ENCODE results near the gene CAP1. TPM values are rescaled to one million over a fixed set of nuclear protein-coding genes. Genes with fewer than 3 reads are reported as not detected.

CAP1 gene
- total and polyA plus RNA-seq, 2 of the 4 experiments (the other 2 are of a cell fraction): 434 to 756 TPM

DNA sequence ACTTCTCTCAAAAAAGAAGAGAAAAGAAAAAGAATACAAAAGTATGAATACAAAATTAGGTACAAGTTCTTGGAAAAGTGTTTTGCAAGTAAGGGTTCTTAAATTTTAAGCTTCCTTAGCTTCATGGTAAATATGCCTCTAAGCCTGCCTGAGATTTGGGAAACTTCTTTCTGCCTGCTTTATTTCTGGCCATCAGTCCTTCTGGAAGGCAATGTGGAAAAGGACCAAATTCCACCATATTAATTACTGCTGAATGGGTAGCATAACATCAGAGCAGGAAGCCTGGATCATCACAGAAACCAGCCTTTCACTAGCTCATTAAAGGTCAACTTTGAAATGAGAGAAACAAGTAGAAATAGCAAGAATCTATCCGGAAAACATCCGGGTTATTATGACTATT lies 39.1 kb upstream of the CAP1 start:
- no peak overlapping the region for H3K27ac ChIP-seq (ENCODE audit: insufficient read depth, low read length)
- no peak overlapping the region for H2BK120ac ChIP-seq (ENCODE audit: low read depth, low read length)
- no peak overlapping the region for H3K56ac ChIP-seq (ENCODE audit: extremely low read depth, insufficient read depth, low read length)
- no peaks in the 10 kb centered on the region for H3K36me3 ChIP-seq (ENCODE audit: control insufficient read depth, insufficient read depth, low read length)
- H3K18ac ChIP-seq (ENCODE audit: low read depth, low read length): no peak overlapping the region
- H4K8ac ChIP-seq (ENCODE audit: low read depth in 2 of 2, low read length in 2 of 2): no peak overlapping the region
- H4K5ac ChIP-seq (ENCODE audit: low read depth, low read length): no peak overlapping the region
- H3K79me1 ChIP-seq (ENCODE audit: low read depth in 1 of 2, low read length in 2 of 2): no peaks in the 10 kb centered on the region
- H2BK5ac ChIP-seq (ENCODE audit: low read depth, low read length, poor library complexity, severe bottlenecking): no peak overlapping the region
- H4K20me1 ChIP-seq (ENCODE audit: insufficient read depth, low read length): no peaks in the 10 kb centered on the region
- H2BK15ac ChIP-seq (ENCODE audit: low read depth, low read length): no peak overlapping the region
- ChIA-PET CTCF (interaction anchor here (0.6 kb wide), 1 partner anchor 182 kb away, joined by 4 read pairs; no protein-coding TSS in a partner anchor), POLR2A (ENCODE audit: unreplicated experiment) (no interaction called here)
- no peak overlapping the region for H3K14ac ChIP-seq (replicated peaks; ENCODE audit: low read depth, low read length)
- H2AK9ac ChIP-seq (replicated peaks; ENCODE audit: low read depth, low read length, poor library complexity): no peak overlapping the region
- no peak overlapping the region for H2AFZ ChIP-seq (replicated peaks; ENCODE audit: low read length, poor library complexity)
- no peak overlapping the region for H3K9ac ChIP-seq (ENCODE audit: low read depth, low read length)
- TF ChIP-seq, protein P1, sequence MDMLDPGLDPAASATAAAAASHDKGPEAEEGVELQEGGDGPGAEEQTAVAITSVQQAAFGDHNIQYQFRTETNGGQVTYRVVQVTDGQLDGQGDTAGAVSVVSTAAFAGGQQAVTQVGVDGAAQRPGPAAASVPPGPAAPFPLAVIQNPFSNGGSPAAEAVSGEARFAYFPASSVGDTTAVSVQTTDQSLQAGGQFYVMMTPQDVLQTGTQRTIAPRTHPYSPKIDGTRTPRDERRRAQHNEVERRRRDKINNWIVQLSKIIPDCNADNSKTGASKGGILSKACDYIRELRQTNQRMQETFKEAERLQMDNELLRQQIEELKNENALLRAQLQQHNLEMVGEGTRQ (IDR thresholded peaks at IDR 0.05; ENCODE audit: low read depth, low read length): no peak
- no peak for TF ChIP-seq RAD21 (IDR thresholded peaks at IDR 0.05; ENCODE audit: low read length)
- TF ChIP-seq SMC3 (IDR thresholded peaks at IDR 0.05; ENCODE audit: low read depth, low read length): no peak
- no peak for TF ChIP-seq POLR2A (IDR thresholded peaks at IDR 0.05; ENCODE audit: low read depth, low read length)
- TF ChIP-seq ELK1 (IDR thresholded peaks at IDR 0.05; ENCODE audit: borderline replicate concordance, low read depth, low read length): no peak
- no peak for TF ChIP-seq NFE2L2 (IDR thresholded peaks at IDR 0.05; ENCODE audit: low read depth, low read length)
- TF ChIP-seq MAFK (IDR thresholded peaks at IDR 0.05; ENCODE audit: low read depth, low read length): no peak
- no peak for TF ChIP-seq CEBPB (IDR thresholded peaks at IDR 0.05; ENCODE audit: low read depth, low read length)
- TF ChIP-seq, protein P2, sequence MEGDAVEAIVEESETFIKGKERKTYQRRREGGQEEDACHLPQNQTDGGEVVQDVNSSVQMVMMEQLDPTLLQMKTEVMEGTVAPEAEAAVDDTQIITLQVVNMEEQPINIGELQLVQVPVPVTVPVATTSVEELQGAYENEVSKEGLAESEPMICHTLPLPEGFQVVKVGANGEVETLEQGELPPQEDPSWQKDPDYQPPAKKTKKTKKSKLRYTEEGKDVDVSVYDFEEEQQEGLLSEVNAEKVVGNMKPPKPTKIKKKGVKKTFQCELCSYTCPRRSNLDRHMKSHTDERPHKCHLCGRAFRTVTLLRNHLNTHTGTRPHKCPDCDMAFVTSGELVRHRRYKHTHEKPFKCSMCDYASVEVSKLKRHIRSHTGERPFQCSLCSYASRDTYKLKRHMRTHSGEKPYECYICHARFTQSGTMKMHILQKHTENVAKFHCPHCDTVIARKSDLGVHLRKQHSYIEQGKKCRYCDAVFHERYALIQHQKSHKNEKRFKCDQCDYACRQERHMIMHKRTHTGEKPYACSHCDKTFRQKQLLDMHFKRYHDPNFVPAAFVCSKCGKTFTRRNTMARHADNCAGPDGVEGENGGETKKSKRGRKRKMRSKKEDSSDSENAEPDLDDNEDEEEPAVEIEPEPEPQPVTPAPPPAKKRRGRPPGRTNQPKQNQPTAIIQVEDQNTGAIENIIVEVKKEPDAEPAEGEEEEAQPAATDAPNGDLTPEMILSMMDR (conservative IDR thresholded peaks at IDR 0.05; ENCODE audit: low read depth, low read length): no peak
- TF ChIP-seq RFX5 (IDR thresholded peaks at IDR 0.05; ENCODE audit: low read depth, low read length): no peak
- no peak for TF ChIP-seq MXI1 (IDR thresholded peaks at IDR 0.05; ENCODE audit: borderline replicate concordance, low read depth, low read length)
- no peak for TF ChIP-seq RCOR1 (IDR thresholded peaks at IDR 0.05; ENCODE audit: insufficient replicate concordance, low read length)
- no peak for TF ChIP-seq FOS (IDR thresholded peaks at IDR 0.05; ENCODE audit: low read depth, low read length)
- no peak for TF ChIP-seq MAZ (IDR thresholded peaks at IDR 0.05; ENCODE audit: borderline replicate concordance, low read depth, low read length)
- TF ChIP-seq CHD1 (IDR thresholded peaks at IDR 0.05; ENCODE audit: low read depth, low read length): no peak
- TF ChIP-seq BHLHE40 (IDR thresholded peaks at IDR 0.05; ENCODE audit: low read depth, low read length): no peak
- peaks cover 1% of the 10 kb centered on the region; the same call in 1 of the 2 replicates for H3K27me3 ChIP-seq (ENCODE audit: control insufficient read depth, insufficient read depth, low read length)
- intact Hi-C loops (cut with micrococcal nuclease): no loop called here
- H3K4ac ChIP-seq (ENCODE audit: low read depth, low read length): no peak overlapping the region
- no peak overlapping the region for H3K4me2 ChIP-seq (ENCODE audit: low read depth, low read length)
- H3K9me1 ChIP-seq (ENCODE audit: insufficient read depth, low read length): no peaks in the 10 kb centered on the region
- H3K4me1 ChIP-seq (ENCODE audit: control insufficient read depth, insufficient read depth, low read length): no peaks in the 10 kb centered on the region
- no CpG with 5 or more reads among the region's 2 CpGs for WGBS, 2 experiments (ENCODE audit: extremely low coverage in 2 of 2, insufficient read length in 1 of 2)
- H3K9me3 ChIP-seq (ENCODE audit: control insufficient read depth, insufficient read depth, low read length): no peaks in the 10 kb centered on the region
- H2AK5ac ChIP-seq (ENCODE audit: low read depth, low read length): no peak overlapping the region
- H2BK20ac ChIP-seq (ENCODE audit: low read depth, low read length): no peak overlapping the region
- no peak overlapping the region for H3K23ac ChIP-seq (ENCODE audit: low read depth, low read length)
- BruUV-seq (replicated peaks): no TSS peak
- dilution Hi-C loops (cut with HindIII; ENCODE audit: low sequenced_read_pairs, unreplicated experiment): no loop called here
- ATAC-seq (ENCODE audit: low read depth) (no peak), DNase-seq (no peak)
- in situ Hi-C loops (cut with MboI; ENCODE audit: low sequenced_read_pairs): no loop called here
- no peak overlapping the region for H3K4me3 ChIP-seq (ENCODE audit: insufficient read depth, low read depth, low read length)
- H4K91ac ChIP-seq (ENCODE audit: insufficient read depth, low read depth, low read length): no peak overlapping the region
